HG03025 (cell line): Measurements from ENCODE around the gene COL6A3.
"Not testable (repeated sequence)": the region's sequence is repeated elsewhere in the genome, so short reads cannot be mapped to it uniquely, and the experiment has no call there.

Source experiments
- ATAC-seq: cut with Tn5 transposase; IDR thresholded peaks from one replicate; pipeline ENCODE4 v1.9.1; 2021; ENCODE audit warnings: mild to moderate bottlenecking, moderate library complexity; ENCODE audit not compliant: unreplicated experiment, low FRiP score

COL6A3 gene

GRCh38 chr2:237422309-237422708 lies 8.3 kb upstream of the COL6A3 start:
- ATAC-seq: no peak

- ATAC-seq: no peak
These were observed 7.7 kb upstream of the COL6A3 start for GRCh38 chr2:237421542-237422116.

- ATAC-seq: no peak
These were observed 4.3 kb upstream of the COL6A3 start for GRCh38 chr2:237418300-237418699.

- no peak for ATAC-seq
These were observed 782 bp downstream of the COL6A3 start for GRCh38 chr2:237412988-237413776.

GRCh38 chr2:237412646-237412987 lies 1.3 kb downstream of the COL6A3 start:
- no peak for ATAC-seq

GRCh38 chr2:237411683-237412423 lies 2.1 kb downstream of the COL6A3 start:
- ATAC-seq: no peak

- no peak for ATAC-seq
These were observed 2.8 kb downstream of the COL6A3 start for GRCh38 chr2:237411092-237411601.

GRCh38 chr2:237409263-237409662 lies 4.7 kb downstream of the COL6A3 start:
- ATAC-seq: not testable (repeated sequence)

GRCh38 chr2:237408335-237409000 lies 5.5 kb downstream of the COL6A3 start:
- no peak for ATAC-seq

- no peak for ATAC-seq
These were observed 6.3 kb downstream of the COL6A3 start for GRCh38 chr2:237407700-237408099.

- no peak for ATAC-seq
These were observed 7.5 kb downstream of the COL6A3 start for GRCh38 chr2:237406371-237406895.

- ATAC-seq: no peak
These were observed 8.4 kb downstream of the COL6A3 start for GRCh38 chr2:237405605-237406004.

GRCh38 chr2:237405006-237405559 lies 8.9 kb downstream of the COL6A3 start:
- no peak for ATAC-seq

GRCh38 chr2:237404413-237404812 lies 9.6 kb downstream of the COL6A3 start:
- ATAC-seq: no peak

GRCh38 chr2:237403024-237403882 lies 10.7 kb downstream of the COL6A3 start:
- ATAC-seq: no peak

GRCh38 chr2:237400199-237400598 lies 13.8 kb downstream of the COL6A3 start:
- no peak for ATAC-seq

GRCh38 chr2:237397072-237397471 lies 16.9 kb downstream of the COL6A3 start:
- ATAC-seq: no peak

GRCh38 chr2:237393523-237393922 lies 20.4 kb downstream of the COL6A3 start:
- no peak for ATAC-seq

GRCh38 chr2:237392186-237392585 lies 21.8 kb downstream of the COL6A3 start:
- ATAC-seq: no peak
